Activated CD8-positive, alpha-beta memory T cell treated with anti-CD3 and anti-CD28 coated beads, Interleukin-2, amount 50 U/mL, for 1 hour (primary cell): ENCODE results near the gene CDK5RAP2.

Experiments
- DNase-seq: peaks from one replicate; pipeline ENCODE4 v3.0.0-alpha.2; 2020; ENCODE audit errors: extremely low read depth

CDK5RAP2 gene

DNA sequence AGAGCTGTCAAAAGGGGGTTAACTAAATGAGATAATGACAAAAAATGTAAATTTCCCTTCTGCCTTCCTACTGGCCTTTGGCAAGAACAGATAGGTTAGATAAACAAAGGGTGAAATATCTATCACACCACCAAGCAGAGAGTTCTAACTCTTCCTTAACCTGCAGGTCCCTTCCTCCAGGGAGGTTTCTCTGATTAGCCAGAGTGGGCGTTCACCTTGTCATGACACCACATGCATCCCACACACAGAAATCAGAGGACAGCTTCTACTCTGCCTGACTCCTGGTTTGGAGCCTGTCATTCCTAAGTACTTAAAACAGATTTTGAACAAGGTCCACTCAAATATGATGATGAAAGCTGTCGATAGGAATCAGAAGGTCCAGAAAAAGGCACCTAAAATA, 180.0 kb downstream of the CDK5RAP2 start:
- DNase-seq = no peak

DNA sequence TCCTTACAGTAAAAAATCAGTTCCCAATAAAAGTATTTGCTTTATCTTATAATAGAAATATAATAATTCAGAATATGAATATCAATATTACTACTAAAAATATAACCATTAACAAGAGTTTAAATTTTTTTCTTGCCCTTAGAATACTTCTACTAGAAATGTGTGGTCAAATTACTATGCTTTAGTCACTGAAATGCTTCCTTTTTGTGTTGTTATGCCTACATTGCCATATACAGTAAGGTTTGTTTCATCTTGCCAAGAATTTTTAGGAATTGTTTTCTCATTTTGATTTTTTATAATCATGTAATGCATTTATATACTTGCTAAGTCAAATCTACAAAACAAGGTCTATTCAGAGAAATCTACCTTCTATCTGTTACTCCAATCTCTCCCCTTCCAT, 181.7 kb downstream of the CDK5RAP2 start:
- no peak for DNase-seq

DNA sequence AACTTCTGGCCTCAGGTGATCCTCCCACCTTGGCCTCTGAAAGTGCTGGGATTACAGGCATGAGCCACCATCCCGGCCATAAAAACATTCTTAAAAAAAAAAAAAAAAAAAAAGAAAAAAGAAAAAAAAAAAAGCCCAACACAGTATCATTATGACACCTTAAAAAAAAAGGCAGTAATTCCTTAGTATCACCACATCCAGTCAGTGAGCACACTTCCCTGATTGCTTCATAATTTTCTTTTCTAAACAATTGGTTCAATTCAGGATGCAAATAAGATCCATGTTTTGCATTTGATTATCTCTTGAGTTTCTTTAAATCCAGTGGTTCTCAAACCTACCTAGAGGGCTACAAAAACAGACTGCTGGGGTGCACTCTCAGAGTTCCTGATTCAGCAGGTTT, 182.5 kb downstream of the CDK5RAP2 start:
- DNase-seq = no peak

DNA sequence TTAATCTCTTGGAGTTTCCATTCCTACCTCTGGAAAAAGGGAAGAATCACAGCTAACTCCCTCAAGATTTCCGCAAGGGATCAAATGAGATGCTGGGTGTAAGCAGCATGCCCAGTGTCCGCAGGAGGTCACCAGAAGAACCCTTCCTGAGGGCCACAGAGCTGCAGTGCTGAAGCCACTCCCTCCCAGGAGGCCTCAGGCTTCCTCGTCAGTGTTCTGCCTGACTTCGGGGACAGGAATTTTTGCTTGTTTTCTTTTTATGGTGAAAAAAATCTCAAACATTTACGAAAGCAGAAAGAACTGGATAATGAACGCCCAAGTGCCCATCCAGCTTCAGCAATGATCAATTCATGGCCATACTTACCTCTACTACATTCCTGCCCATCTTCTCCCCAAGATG, 183.0 kb downstream of the CDK5RAP2 start:
- no peak for DNase-seq

DNA sequence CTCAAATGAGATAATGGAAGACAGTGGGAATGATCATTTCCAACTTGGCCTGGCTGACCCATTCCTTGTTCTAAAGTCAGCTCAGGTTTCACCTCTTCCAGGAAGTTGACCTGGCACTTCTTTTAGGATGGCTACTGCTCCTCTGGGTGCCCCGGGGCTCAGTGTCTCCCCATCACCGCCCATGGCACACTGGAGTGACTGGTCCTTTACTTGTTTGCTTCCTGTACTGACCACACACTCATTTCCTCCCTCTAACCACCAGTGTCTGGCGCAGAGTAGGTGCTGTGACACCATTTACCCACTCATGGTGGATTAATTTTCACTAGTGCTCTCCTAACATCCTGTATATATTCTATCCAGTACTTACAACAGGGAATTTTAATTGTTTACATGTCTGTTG, 183.5 kb downstream of the CDK5RAP2 start:
- DNase-seq = no peak

DNA sequence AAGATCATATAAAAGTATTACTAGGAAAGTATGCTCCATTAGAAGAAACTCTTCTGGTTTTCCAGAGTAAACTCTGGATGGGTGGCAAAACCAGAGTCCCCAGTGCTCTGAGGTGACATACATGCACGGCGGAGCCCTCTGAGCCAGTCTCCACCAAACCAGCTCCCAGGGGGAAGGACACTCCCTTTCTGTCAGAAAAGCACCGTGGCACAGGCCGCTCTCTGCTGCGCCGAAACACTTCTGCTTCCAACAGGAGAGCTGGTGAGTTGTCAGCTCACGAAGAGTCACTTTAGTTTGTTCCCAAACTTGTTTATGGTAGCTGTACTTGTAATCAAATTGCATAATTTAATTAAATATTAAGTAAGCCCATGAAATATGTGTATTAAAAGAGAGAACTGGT, 184.6 kb downstream of the CDK5RAP2 start:
- no peak for DNase-seq

DNA sequence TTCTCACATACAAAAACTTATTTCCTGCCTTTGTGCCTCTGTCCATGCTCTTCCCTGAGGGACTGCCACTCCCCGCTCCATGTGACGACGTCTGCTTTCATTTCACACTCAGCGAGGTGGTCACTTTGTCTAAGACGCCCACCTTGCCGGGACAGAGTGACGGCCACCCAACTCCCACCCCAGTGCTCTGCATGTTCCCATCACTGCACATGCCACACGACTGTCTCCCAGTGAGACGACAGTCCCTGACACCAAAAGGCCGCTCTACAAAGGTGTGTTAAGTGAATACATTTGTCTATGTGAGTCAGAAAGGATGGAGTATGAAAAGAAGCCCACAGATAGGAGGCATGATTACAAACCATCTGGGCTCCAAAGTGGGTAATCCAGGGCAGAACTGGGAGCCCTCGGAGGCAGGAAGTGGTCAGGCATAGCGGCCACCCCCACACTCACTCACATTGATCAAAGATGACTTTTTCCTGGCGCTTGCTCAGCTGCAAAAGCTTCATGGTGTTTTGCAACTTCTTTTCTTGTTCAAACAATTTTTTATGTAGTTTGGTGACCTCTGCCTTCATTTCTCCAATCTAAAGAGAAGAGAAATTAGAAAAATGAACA, 185.8 kb downstream of the CDK5RAP2 start:
- DNase-seq = no peak

DNA sequence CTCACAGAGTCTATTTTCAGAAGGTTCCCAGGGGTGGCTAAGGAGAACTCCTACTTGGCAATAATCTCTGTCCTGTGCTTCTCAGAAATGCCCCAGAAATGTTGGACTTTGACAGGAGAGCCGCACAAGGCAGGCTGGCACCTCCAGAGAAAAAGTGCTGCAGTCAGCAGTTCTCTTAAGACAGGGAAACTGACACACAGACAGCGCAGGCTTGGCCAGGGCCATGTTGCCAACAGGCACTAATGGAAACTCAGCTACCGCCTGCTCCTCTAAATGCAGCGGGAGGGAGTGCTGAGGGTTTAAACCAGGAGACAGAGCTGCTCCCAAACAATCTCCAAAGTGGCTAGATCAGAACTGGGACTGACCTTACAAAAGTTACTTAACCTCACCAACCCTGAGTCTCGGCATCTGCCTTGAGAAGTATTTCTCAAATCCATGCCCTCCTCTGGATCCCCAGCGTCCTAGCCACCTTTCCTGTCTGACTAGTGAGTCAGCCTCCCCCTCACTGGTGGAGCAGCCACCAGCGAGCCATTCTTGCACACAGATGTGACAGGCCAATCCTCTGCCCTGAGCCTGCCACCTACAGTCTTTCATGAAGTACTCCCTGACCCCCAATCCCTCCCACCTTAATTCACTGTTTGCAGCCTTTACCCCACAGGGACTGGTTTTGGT, 186.4 kb downstream of the CDK5RAP2 start:
- no peak for DNase-seq

DNA sequence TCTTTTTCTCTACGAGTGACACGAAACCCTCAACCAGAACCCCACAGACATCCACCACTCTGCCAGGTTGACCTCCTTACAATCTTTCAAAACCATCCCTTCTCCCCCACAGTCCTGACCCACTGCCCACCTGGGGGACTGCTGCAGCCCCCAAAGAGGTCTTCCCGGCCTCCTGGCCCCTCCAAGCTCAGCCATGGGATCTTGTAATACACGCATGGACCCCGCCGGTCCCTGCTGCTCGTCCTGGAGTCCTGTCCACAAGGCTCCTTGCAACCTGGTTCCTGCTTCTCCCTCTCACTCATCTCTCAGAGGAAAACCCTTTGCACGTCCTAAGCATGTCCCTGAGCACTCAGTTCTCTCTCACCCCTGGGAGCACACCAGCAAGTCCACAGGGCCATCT, 187.3 kb downstream of the CDK5RAP2 start:
- no peak for DNase-seq

DNA sequence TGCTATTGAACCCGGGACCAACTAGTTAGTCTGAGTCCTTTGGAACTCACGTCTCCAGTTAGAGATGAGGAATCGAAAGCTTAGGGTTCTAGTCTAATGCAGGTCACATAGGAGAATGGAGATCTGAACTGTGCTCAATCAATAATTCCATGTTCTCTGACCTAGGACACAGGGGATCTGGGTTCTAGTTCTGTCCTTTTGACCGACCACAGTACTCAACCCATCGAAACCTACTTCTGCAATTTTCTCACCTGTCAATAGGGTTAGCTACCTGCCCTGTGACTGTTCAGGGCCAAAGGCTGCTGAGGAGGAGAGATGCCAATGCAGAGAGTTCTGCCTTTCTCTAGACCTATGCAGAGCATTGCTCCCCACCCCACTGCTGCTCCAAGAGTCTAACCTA, 187.7 kb downstream of the CDK5RAP2 start:
- DNase-seq = no peak

DNA sequence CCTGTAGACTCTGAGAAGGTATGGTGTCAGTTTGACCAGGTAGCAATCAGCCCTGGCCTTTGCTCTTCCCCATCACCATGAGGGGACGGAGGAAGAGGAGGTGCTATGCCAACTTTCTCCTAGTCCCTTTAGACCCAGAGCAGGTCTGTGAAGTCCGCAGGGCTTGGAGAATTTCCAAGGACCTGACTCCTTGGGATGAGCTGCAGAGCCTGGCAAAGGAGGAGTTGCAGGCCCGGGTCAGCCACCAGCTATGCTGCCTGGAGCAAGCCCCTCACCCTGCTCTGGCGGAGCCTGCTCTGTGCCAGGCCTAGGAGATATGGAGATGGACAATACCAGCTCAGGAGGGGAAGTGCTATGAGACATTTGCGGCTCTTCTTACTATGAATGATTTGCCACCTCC, 188.3 kb downstream of the CDK5RAP2 start:
- DNase-seq = no peak

DNA sequence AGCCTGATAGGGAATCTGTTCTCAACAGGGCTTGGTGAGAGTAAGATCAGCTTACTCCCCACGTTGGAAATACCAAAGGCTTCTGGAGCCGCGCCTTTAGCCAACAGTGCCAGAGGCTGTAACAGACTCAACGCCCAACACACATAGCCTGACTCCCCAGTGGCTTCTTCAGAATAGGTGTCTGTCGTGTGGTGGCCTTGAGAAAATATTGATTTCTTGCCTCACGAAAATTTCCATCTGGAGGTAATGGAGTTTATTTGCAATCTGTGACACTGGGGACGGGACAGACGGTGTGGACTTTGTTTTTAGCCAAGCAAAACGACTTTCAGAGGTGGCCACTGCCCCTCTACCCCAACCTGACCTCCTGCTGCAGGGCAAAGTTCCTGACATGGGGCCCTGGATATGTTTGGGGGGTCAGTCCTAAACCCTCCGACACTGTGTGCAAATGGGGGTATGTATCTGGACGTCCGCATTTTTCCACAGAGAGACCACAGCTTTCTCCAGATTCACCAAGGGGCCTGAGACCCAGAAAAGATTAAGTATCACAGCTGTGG, 189.3 kb downstream of the CDK5RAP2 start:
- DNase-seq = no peak

DNA sequence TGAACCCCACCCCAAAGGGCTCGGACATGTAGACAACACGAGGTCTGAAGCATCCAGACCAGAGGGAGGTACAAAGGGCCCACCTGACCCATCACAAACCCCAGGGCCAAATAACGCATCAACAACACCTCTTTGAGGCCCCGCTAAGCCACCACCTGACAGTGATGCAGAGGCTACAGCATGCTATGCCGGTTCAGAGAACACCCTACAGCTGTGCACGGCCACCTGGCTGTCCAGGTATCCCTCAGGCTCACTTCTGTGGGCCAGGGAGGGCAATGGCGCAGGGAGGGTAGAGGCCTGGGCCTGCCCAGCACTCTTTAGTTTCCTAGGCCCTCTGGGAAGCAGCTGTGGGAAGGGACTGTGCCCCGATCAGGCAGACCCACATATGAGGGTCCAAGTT, 190.1 kb downstream of the CDK5RAP2 start:
- no peak for DNase-seq

DNA sequence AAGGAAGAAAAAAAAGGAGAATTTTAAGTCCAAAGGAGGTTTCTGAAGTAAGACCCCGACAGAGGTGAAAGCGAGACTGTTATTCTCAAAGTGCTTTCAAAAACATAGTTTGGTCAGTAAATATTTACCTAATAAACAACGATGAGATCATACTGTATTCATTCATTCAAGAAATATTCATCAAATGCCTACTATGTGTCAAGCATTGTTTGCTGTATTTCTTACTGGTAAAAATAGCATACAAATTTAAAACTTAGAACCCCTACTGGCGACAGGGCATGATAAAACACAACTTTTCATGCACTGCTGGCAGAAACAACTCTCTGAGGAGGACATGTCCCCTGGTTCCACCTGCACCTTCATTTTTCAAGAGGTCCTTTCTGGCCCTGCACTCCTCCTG, 190.7 kb downstream of the CDK5RAP2 start:
- DNase-seq = no peak

DNA sequence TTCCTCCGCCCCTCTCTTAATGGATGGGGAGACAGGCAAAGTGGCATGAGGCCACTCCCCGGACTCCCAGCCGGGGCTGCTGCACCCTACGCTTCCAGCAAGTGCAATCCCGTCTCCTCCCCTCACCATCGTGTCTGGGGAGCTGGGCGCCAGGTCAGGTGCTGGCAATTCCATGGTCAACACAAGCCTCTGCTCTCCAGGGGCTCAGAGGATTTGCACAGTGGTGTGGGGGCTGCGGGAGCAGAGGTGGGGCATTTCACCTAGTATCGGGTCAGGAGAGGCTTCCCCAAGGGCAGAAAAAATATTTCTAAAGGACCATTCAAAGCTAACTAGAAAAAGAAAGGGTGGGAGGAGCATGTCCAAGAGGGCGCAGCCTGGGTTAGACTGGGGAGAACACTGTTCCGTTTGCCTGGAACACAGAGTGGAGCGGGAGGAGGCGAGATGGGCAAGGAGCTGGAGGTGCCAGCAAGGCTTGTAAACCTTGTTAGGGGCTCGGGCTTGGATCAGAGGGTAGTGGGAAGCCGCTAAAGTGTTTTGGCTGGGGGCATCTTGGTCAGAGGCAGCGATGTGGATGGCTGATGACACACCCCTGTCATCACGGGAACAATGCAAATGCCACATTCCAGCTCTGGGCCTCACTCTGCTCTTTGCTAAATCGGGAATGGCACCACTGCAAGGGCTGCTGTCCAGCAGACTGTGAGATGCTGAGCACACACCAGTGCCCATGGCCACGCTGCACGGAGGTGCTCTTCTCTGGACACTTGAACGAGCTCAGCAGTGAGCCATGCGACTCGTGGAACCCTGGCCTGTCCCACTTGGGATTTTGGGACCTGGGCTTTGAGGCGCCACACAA, 191.7 kb downstream of the CDK5RAP2 start:
- DNase-seq = no peak

DNA sequence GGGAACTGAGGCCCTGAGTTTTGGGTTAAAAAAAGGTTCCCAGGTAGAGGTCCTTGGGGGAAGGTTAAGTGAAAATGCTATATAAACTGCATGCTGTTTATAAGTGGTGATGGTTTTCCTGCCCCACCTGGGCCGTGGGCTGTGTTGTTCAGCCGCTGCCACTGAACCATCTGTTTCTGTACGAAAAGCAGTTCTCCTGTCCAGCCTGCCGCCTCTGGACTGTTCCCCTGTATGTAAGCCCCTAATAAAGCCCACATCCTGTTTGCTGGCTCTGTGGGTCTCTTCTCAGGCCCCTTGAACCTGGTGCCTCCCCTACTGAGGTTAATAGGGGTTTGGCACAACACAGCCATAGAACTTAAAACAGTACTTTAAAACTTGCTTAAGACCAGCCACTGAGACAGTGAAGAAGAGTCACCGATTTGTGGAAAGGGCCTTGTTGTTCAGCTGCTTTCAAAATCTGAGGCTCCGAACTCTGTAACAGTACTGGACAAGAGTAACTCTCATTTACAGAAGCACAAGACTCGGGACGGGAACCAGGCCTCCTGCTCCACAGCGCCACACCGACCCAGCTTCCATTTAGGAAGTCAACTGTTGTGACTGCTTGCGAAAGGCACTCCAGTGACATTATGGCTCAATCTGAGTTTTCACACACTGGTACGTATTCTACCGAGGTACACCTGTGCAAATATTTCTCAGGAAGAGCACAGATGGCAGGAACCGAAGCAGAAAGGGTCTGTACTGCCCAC, 192.5 kb downstream of the CDK5RAP2 start:
- DNase-seq = no peak

DNA sequence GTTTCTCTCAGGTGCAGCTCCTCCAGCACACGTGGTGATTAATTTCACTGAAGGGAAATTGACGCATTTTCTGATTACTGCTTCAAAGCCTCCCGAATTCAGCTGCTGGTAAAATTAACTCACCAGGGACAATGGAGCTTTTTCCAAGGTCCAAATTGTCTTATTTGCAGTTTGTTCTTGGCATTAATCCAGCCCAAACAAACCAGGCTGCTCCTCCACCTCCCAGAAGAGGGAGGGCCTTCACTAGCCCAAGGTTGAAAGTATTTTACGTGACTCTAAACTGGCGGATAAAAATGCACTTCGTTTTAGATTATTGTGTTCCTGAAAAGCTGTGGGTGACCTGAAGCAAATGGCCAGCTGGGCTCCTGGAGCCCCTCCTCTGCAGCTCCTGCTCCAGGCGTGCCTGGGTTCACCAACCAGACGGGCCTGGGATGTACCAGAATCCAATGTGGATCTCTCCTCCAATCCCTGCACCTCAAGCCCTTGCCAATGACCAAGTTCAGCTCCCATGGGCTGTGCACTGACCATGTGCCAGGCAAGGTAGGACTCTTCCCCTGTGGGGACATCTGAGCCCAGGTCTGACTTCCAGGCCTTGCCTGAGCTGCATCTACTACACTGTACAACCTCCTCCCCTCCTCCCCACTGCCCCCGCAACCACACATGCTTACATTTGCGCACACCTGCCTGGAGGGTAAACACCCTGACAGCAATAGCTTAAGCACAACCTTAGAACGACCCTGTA, 193.4 kb downstream of the CDK5RAP2 start:
- no peak for DNase-seq

DNA sequence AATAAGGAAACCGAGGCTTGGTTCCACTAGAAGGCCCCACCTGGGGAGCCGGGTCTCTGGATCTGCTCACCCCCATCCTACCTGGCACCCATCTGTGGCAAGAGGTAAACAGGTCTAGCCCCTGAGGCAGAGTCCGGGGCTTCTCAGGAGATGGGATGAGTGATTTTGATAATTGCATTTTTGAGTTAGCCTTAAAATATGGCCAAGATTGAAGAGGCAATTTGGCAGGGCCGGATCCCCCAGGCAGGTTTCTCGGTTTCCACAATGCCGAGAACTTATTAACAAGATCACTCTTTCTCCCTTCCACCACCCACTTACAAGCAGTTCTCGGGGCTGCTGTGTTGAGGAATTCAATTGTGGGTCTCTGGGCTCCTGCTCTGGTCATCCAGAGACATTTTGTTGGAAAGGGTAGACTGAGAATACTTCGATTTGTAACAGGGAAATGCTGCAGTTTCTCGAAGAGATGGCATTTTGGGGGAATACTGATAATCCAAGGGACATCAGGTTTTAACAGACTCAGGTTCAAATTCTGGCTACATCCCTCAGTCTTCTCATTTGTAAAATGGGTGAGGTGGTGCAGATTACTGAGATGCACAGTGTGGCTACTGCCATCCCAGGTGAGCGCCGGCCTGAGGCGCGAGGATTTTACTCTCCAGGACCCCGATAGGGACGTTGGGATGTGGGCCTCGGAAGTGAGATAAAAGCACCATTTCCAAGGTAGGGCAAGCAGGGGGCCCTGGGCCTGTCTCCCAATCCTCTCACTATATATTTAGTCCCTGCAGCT, 194.2 kb downstream of the CDK5RAP2 start:
- no peak for DNase-seq

DNA sequence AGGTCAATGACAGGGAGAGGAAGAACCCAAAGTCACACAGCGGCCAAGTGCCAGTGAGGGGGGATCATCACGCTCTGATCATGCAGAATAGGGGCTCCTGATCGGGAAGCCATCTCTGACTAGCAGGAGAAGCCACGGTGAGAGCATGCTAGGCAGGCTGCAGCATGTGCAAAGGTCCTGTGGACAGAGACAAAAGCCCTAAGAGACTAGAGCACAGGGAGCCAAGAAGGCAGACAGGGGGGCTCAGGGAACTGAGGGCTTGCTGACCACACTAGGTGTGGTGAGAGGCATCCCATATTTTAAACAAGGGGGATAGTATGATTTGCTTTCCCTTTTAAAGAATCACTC, 195.1 kb downstream of the CDK5RAP2 start:
- DNase-seq = no peak
